HCT116 (cell line): ENCODE data around the gene MAP3K20.
"Not testable (repeated sequence)": the region's sequence is repeated elsewhere in the genome, so short reads cannot be mapped to it uniquely, and the experiment has no call there.

ENCODE experiments used
- CTCF ChIP-seq, 3 experiments: fragments of 200-600 bp in 1 of 3; sonication (generic) in 1 of 3; IDR thresholded peaks in 2 of 3; conservative IDR thresholded peaks in 1 of 3; 2 replicates each; pipeline ENCODE4 v1.5.1; 2012 to 2017; ENCODE audit warnings: low read depth in 2 of 3, low read length in 2 of 3, antibody characterized with exemption in 1 of 3, borderline replicate concordance in 1 of 3, control low read depth in 1 of 3, mild to moderate bottlenecking in 1 of 3, mixed read lengths in 1 of 3, mixed run types in 1 of 3, moderate library complexity in 1 of 3; ENCODE audit not compliant: insufficient read depth in 1 of 3
- EZH2 ChIP-seq: fragments of 200-600 bp; sonication (generic); IDR thresholded peaks from 2 replicates; pipeline ENCODE4 v1.6.1; 2017; ENCODE audit warnings: antibody characterized with exemption, mixed run types
- POLR2A ChIP-seq: IDR thresholded peaks from 2 replicates; pipeline ENCODE4 v1.7.0; 2011; ENCODE audit warnings: borderline replicate concordance; ENCODE audit not compliant: insufficient read depth, insufficient read length; ENCODE audit errors: extremely low read depth
- POLR2AphosphoS5 ChIP-seq: IDR thresholded peaks from 2 replicates; pipeline ENCODE4 v1.6.1; 2011; ENCODE audit warnings: mild to moderate bottlenecking, low read depth, low read length, moderate library complexity
- SIN3A ChIP-seq: IDR thresholded peaks from 2 replicates; pipeline ENCODE4 v1.6.1; 2012; ENCODE audit warnings: low read depth
- SRF ChIP-seq: IDR thresholded peaks from 2 replicates; pipeline ENCODE4 v1.6.1; 2012; ENCODE audit warnings: low read depth
- ZBTB33 ChIP-seq: IDR thresholded peaks from 2 replicates; pipeline ENCODE4 v1.6.1; 2011; ENCODE audit warnings: mild to moderate bottlenecking, low read length, moderate library complexity; ENCODE audit not compliant: insufficient replicate concordance; ENCODE audit errors: extremely low read depth
- ZFX ChIP-seq: fragments of 450-650 bp; IDR thresholded peaks from 2 replicates; pipeline ENCODE4 v1.6.1; 2017

GRCh38 chr2:173038257-173038656 is 37.4 kb upstream of the MAP3K20 start:
- not testable (repeated sequence) for TF ChIP-seq ZBTB33; CTCF (IDR thresholded peaks at IDR 0.05 in 2 of 3, conservative IDR thresholded peaks at IDR 0.05 in 1 of 3; ENCODE audit: borderline replicate concordance in 1 of 3, insufficient read depth in 1 of 3, low read depth in 2 of 3, low read length in 2 of 3); EZH2; SIN3A; ZFX; POLR2AphosphoS5; POLR2A; SRF
